Hippocampal formation (tissue), 2 donors: ENCODE data around the gene ASGR2.
"Not testable (repeated sequence)": the region's sequence is repeated elsewhere in the genome, so short reads cannot be mapped to it uniquely, and the experiment has no call there.

Experiments used
- DNase-seq, 2 donors: peaks; one replicate each; lab custom pipeline; 2025; lab: John Stamatoyannopoulos, UW

ASGR2 gene

DNA sequence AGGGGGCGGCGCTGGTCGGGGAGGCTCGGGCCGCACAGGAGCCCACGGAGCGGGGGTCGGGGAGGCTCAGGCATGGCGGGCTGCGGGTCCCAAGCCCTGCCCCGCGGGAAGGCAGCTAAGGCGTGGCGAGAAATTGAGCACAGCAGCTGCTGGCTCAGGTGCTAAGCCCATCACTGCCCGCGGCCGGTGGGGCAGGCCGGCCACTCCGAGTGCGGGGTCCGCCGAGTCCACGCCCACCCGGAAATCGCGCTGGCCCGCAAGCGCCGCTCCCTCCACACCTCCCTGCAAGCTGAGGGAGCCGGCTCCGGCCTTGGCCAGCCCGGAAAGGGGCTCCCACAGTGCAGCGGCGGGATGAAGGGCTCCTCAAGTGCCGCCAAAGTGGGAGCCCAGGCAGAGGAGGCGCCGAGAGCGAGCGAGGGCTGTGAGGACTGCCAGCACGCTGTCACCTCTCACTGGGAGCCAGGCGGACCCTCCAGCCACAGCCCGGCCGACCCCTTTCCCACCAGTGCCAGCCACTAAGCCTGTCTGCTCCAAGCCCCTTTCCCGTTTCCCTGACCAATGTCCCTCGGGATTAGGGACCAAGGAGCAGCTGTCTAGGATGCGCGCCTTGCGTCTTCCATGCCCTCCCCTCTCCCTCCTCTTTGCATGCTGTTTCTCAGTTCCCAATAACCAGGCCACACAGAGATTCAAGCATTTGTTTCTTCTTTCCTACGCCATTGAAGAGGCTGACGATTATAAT, 13.8 kb downstream of the ASGR2 start:
- not testable (repeated sequence) for DNase-seq

DNA sequence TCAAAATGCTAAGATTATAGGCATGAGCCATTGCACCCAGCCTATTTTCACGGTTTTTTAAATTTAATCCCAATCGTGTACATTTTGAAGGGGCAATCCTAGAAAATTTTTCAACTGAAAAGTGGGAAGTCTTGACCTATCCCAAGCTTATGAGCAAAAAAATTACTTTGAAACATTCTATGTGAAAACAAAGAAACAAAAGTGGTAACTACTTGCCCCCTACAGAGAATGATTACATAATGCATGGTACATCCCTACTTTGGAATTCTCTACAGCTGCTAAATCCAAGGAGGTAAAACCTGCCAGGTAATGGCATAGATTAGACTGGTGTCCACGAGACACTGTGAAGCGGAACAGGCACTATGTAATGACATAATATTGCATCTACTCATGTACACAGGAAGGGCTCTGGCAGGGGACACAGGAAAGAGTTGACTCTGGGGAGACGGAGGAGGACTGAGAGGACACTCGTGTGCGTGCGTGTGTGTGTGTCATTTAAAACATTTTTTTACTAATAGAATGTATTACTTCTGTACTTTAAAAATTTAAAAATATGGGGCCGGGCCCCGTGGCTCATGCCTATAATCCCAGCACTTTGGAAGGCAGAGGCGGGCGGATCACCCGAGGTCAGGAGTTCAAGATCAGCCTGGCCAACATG, 15.7 kb downstream of the ASGR2 start:
- DNase-seq = no peak

DNA sequence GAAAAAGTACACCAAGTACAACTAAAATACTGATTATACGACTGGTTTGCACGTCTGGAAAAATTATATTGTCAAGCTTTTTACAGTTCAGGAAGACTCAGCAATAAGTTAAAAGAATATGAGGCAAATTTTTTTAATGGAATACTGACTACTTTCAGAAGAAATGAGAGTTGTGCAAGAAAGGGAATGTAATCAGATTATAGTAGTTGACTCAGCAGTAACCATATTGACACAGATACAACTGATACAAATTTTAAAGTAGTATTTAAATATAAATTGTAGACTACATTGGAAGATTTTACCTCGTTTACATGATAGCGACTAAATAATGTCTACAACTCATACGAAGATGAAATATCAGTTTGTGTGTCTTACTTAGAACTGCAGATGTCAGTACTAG, 16.7 kb downstream of the ASGR2 start:
- DNase-seq = no peak

DNA sequence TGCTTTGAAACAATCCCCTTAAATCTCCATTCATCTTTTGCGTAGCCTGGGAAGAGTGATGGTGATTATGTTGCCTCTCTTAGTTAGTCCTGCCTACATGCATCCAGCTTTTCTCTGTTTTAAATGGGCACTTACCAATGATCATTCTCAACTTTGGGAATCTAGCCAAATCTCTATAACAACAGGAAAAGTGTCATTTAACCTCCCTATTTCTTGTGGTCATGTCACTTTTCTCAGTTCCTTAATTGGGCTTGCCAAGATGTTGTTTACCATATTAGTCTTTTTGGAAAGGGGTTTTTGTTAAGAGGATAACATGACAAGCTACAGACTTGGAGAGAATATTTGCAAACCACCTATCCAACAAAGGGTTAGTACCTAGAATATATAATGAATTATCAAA, 19.0 kb downstream of the ASGR2 start:
- no peak for DNase-seq

DNA sequence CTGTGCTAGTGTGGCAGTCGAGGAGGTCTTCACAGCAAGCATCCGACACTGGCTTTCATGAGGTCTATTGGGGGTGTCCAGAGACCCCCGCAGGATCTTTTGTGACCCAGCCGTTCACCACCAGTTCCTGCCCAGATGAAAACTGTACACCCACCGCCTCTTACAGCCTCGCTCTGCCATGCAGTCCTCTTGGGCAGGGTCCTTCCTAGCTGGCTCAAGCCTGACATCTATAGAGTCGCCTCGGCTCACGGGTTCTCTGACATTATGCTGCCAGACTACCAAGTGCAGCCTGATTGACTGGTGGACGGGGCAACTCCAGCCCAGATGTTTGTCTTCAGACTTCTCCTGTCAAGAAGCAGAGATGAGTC, 20.0 kb downstream of the ASGR2 start:
- DNase-seq = no peak

DNA sequence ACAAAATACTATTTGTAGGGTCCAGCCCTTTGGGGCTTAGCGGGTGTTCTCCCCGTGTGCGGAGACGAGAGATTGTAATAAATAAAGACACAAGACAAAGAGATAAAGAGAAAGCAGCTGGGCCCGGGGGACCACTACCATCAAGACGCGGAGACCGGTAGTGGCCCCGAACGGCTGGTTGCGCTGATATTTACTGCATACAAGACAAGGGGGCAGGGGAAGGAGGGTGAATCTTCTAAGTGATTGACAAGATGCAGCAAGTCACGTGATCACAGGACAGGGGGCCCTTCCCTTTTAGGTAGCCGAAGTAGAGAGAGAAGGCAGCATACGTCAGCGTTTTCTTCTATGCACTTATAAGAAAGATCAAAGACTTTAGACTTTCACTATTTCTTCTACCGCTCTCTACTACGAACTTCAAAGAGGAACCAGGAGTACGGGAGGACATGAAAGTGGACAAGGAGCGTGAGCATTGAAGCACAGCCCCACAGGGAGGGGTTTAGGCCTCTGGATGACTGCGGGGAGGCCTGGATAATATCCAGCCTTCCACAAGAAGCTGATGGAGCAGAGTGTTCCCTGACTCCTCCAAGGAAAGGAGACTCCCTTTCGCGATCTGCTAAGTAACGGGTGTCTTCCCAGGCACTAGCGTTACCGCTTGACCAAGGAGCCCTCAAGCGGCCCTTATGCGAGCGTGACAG, 23.2 kb downstream of the ASGR2 start:
- DNase-seq = not testable (repeated sequence)

DNA sequence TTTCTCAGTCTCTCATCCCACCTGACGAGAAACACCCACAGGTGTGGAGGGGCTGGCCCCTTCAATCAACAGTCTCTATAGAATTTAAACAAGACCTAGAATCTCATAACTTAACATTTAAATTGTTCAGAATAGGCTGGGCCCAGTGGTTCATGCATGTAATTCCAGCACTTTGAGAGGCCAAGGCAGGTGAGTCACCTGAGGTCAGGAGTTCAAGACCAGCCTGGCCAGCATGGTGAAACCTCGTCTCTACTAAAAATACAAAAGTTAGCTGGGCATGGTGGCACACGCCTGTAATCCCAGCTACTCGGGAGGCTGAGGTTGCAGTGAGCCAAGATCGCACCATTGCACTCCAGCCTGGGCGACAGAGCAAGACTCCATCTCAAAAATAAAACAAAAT, 25.1 kb downstream of the ASGR2 start:
- not testable (repeated sequence) for DNase-seq

DNA sequence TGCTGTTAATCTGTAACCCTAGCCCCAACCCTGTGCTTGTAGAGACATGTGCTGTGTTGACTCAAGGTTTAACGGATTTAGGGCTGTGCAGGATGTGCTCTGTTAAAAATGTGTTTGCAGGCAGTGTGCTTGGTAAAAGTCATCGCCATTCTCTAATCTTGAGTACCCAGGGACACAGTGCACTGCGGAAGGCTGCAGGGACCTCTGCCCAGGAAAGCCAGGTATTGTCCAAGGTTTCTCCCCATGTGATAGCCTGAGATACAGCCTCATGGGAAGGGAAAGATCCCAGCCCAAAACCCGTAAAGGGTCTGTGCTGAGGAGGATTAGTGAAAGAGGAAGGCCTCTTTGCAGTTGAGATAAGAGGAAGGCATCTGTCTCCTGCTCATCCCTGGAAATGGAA, 26.2 kb downstream of the ASGR2 start:
- not testable (repeated sequence) for DNase-seq

DNA sequence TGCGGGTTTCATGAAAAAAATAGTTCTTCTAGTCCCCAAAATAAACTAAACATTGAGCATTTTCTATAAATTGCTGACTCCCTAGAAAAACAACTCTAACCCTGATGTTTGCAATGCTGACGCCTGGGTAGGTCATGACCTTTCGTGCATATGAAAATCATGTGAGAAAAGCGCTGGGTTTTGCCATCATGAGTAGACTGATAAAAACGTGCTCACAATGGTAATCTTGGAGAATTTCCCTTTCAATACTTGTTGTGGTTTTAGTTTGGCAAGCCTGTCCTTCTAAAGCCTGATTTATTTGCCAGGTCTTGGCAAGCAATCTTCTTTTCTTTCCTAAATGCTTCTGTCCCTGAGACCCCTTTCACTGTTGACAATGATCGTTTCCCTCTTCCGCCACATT, 30.5 kb downstream of the ASGR2 start:
- DNase-seq = no peak

DNA sequence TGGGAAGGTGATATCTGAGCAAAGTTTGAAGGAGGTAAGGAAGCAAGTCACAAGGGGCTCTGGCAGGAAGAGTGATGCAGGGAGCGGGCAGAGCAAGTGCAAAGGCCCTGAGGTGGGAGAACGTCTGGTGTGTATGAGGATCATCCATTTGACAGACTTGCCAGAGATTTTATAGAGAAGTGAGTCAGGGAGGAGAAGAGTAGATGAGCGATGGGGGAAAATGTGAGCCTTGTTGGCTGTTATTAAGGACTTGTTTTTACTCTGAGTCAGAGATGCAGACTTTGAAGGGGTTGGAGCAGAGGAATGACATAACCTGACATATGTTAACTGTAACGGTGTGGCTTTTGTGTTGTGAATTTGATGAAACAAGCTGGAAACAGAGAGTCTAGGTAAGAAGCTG, 31.0 kb downstream of the ASGR2 start:
- DNase-seq = no peak

DNA sequence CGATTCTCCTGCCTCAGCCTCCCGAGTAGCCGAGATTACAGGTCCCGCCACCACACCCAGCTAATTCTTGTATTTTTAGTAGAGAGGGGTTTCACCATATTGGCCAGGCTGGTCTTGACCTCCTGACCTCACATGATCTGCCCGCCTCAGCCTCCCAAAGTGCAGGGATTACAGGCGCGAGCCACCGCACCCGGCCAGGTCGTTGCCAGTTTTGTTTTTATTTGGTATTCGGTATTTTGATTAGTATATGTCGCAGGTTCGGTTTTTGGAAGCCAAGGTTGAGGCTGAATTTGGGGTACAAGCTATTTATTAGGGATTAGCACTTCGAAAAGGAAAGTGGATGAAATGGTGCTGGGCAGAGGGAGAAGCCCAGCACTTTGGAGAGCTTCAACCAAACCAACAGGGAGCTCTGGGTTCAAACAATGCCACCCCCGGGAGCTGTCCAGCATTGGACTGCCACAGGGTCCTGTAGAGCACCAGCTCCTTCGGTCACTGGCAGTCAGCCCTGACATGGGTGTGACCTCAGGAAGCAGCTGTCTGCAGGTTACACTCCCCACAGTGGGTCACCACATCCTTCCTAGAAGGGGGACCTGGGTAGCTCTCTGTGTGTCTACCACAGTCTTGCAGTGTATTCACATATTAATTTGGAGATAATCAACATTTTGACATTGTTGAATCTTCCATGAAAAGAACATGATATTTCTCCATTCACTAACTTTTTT, 33.1 kb downstream of the ASGR2 start:
- DNase-seq = no peak

DNA sequence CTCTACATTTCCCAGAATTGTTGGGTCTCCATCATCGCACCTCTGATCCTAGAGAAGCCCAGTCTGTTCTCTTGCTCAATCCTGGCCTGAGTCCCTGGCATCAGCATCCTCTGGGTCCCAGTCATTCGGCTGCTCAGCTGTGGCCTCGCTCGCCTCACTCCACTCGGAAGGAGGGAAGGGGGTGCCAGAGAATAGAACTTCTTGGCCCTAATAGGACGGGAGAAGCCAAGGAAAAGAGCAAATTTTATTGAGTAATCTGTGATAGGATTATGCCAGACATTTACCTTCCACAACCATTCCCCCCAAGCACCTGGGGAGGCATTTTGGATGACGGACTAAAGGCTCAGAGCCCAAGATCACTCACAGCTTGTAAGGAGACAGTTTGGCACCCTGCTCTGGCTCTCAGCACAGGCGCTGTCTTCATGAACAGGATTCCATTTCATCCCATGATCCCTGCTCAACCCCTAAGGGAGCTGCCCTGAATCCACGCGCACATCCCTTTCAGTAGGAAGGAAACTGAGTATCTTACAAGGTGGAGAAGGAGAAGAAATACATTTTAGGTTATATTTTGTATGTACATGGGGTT, 34.1 kb downstream of the ASGR2 start:
- no peak for DNase-seq

DNA sequence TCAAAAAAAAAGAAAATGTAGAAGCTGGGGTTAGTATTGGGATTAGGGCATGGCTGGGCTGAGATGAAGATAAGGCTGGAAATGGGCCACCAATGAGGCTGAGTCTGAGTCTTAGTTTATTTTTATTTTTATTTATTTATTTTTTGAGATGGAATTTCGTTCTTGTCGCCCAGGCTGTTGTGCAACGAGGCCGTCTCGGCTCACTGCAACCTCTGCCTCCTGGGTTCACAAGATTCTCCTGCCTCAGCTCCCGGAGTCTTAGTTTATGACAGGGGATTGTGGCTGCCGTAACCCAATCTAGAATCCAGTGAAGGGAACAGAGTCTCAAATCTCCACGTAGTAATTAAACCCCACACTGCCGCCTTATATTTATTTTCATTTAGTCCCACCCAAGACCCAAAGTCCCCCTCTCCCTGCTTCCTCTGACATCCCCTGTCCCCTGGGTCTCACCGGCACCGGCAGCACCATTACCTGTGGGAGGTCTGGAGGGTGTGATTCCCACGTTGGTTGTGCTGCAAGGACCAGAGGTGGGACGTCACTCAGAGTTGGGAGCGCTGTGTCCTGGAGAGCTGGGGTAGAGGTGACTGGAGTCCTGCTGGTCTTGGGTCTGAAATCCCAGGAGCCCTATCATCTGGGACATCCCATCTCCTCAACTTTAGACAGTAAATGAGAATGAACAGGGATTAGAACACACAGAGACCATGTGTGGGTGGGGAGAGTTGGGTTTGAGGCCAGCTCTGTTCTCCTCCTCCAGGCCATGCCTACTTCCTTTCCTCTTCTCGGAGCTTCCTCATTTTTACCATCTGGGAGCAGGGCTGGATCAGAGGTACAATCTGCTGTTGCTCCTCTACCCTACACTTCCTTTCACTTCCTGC, 34.8 kb downstream of the ASGR2 start, which contains the start of gene CLEC10A:
Gene CLEC10A (minus strand): TSS at position 671 of the 875 bp plus-strand sequence. CDS start 1,439 bp downstream, outside the sequence.
- DNase-seq = no peak

DNA sequence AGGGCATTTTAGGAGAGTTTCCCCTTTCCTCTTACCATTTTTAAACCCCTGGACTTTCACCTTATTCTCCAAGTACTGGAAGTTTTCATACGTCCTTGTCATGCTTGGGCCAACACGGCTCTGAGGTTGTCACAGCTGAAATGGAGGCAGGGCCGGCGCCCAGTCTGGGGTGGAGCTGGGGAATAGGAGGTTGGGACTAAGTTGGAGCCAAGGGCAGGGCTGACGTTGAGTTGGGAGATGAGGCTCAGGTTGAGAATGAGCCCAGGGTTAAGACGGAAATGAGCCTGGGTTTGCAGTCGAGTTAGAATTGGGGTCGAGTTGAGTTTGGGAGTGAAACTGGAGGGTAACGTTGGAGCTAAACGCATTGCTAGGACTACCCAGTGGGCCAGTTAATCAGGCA, 35.9 kb downstream of the ASGR2 start:
- DNase-seq = no peak

DNA sequence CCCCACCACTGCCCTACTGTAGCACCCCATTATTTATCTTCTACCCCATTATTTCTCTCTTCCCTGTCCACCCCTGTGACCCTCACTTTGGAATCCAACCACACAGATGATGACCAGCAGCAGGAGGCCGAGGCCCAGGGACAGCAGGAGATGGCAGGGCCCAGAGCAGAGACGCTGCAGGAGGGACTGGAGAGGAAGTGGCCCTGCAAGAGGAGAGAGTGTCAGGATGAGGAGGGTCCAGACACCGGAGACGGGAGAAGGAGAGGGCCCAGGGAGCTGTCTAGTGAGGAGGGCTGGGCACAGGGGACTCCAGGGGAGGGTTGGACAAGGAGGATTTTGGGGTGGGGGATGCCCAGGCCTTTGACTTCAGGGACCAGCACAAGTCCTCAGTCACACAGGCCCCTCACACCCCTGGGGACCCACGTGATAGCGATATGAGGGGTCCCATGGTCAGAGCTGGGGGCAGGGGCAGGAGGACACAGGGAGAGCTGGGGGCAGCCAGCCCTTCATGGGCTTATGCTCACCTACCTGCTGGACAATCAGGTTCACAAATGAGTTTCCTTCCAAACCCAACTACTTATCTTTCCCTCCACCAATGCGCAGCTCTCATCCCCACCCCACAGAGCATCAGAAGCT, 36.6 kb downstream of the ASGR2 start:
- no peak for DNase-seq

DNA sequence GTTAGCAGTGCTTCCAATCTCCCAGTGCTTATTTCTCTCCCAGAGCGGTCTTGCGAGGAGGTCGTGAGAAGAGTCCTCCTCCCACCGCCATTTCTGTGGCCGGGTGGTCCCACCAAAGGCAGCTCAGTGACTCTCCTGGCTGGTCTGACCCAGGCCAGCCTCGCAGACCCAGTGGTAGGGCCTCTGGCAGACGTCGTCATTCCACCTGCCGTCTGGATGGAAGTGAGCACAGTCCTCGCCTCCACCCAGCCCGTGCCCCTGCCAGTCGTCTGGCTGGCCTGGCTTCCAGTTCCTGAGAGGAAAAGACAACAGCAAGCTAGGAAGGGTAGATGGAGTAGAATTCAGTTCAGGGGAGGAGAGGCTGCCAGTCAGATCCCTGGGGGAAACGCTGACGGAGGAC, 39.7 kb downstream of the ASGR2 start:
- no peak for DNase-seq

DNA sequence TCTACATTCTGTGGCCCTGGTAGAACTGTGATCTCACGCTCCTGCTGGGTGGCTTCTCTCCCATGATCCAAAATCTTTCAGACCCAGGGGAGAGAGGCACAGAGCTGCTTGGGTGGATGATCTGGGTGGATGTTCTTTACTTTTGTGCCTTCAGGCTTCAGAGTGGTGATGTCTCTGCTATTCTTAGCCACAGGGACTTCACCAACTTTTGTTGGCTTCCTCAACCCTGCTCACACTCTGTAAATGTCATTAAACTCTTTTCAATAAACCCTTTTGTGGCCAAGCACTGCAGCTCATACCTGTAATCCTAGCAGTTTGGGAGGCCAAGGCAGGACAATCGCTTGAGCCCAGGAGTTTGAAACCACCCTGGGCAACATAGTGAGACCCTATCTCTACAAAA, 42.2 kb downstream of the ASGR2 start:
- no peak for DNase-seq

DNA sequence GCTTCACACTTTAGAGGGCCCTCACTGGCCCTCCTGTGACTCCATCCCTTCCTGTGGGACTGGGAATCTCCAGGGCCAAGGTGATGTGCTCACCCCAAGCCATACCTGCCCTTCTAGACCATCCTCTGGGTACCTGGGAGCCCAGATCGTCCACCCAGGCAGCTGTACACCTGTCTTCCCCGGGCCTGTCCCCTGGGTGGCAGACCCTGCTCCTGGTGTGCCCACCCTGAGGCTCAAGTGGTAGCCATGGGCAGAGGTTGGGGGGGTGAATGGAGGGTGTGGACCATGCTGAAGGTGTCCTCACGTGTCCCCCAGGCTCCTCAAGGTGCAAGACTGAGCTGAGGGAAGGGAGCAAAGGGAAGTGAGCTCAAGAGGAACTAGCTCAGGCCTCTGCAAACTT, 43.9 kb downstream of the ASGR2 start:
- no peak for DNase-seq

DNA sequence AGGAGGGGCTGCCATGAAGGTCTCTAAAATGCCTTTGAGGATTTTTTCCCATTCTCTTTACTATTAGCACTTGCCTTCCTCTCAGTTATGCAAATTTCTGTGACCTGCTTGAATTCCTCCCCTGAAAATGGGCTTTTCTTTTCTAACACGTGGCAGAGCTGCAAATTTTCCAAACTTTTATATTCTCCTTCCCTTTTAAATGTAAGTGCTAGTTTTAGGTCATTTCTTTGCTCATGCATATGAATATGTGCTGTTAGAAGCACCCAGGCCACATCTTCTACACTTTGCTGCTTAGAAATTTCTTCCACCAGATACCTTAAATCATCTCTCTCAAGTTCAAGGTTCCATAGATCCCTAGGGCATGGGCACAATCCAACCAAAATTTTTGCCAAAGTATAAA, 46.4 kb downstream of the ASGR2 start:
- DNase-seq = no peak

DNA sequence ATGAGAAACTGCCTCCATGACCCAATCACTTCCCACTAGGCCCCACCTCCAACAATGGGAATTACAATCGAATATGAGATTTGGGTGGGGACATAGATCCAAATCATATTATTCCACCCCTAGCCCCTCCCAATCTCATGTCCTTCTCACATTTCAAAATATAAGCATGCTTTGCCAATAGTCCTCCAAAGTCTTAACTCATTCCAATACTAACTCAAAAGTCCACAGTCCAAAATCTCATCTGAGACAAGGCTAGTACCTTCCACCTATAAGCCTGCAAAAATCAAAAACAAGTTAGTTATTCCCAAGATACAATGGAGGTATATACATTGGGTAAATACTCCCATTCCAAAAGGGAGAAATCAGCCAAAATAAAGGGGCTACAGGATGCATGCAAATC, 47.4 kb downstream of the ASGR2 start:
- DNase-seq = no peak

DNA sequence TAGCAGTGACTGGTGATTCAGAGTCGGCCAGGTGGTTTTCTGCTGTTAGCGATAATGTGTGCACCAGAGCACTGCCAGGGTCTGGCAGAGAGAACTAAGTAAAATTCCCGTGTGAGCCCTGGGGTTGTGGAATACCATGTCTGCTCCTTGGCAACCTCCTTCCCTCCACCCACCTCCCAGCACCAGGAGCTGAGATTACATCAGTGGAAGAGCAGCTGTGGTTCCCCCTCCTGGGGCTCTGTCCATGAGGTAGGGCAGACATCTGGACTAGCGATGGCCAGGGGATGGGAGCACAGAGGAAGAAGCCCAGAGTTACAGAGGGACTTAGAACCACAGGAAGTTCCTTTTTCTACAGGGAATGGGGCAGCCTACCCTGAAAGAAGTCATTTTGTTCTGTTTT, 50.4 kb downstream of the ASGR2 start:
- no peak for DNase-seq
